Measurements from ENCODE around the gene SLC8A3. TPM values are rescaled to one million over a fixed set of nuclear protein-coding genes. Genes with fewer than 3 reads are reported as not detected.

Gene SLC8A3
- total RNA-seq, 1 experiment from 2014 or later = 0.13 TPM

DNA sequence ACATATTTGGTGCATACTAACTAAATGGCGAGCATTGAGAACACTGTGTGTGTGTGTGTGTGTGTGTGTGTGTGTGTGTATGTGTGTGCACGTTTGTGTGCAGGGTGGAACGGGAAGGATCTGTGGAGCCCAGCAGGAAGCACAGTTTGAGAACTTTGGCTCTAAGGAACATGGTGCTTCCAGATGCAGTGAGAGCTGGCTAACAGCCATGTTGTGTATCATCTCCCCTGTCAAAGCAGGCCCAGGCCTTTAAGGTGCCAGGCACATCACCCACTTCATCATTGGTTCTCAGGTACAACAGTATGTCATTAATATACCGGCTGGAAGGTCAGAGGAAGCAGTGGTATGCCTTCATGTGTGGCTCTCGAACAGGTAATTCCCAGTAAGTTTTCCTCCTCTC is 72.5 kb downstream of the SLC8A3 start:
- Histone ChIP-seq H4K20me1 (ENCODE audit: control insufficient read depth, insufficient read depth, insufficient read length) (no peaks in the 10 kb centered on the region), H3K56ac (ENCODE audit: insufficient read length, low read depth, low read length) (no peak overlapping the region), H3K4me1 (ENCODE audit: insufficient read depth, low read length) (peaks cover 7% of the 10 kb centered on the region), H3K4me2 (ENCODE audit: insufficient read depth, insufficient read length, low read length) (no peak overlapping the region), H3T11ph (ENCODE audit: low read length) (no peak overlapping the region), H3K18ac (ENCODE audit: insufficient read length, low read depth, low read length) (no peak overlapping the region), H3K4ac (ENCODE audit: low read depth, low read length) (no peak overlapping the region), H2BK120ac (ENCODE audit: low read depth, low read length, poor library complexity, severe bottlenecking) (no peak overlapping the region), H2AK5ac (ENCODE audit: insufficient read length, low read length) (no peak overlapping the region), H2BK12ac (ENCODE audit: insufficient read length, low read depth, low read length) (no peak overlapping the region), H3K23me2 (ENCODE audit: insufficient read length, low read depth, low read length, poor library complexity, severe bottlenecking) (no peaks in the 10 kb centered on the region), H4K8ac (replicated peaks; ENCODE audit: insufficient read length, low read depth, low read length) (no peak overlapping the region), H2BK15ac (ENCODE audit: low read depth, low read length) (no peak overlapping the region), H4K5ac (ENCODE audit: insufficient read length, low read depth, low read length) (no peak overlapping the region), H2BK20ac (ENCODE audit: low read depth, low read length, poor library complexity, severe bottlenecking) (no peak overlapping the region), H3K79me1 (ENCODE audit: insufficient read depth, low read depth, low read length, poor library complexity, severe bottlenecking) (no peaks in the 10 kb centered on the region), H3K27ac (ENCODE audit: insufficient read length, low read depth, low read length) (no peak overlapping the region), H3K9me3 (ENCODE audit: control insufficient read depth, low read depth, low read length) (no peaks in the 10 kb centered on the region), H2AFZ (ENCODE audit: low read length) (no peak overlapping the region), H3K9ac (ENCODE audit: extremely low read depth, insufficient read length, low read length) (no peak overlapping the region), H2BK5ac (ENCODE audit: insufficient read length, low read length) (no peak overlapping the region), H3K27me3 (ENCODE audit: insufficient read depth, low read length) (no peaks in the 10 kb centered on the region), H3K14ac (ENCODE audit: insufficient read depth, low read length) (no peak overlapping the region), H3K23ac (ENCODE audit: insufficient read length, low read depth, low read length) (no peak overlapping the region), H3K79me2 (ENCODE audit: insufficient read depth, low read length) (no peaks in the 10 kb centered on the region), H4K91ac (ENCODE audit: insufficient read length, low read depth, low read length) (no peak overlapping the region)
- TF ChIP-seq, protein P1, sequence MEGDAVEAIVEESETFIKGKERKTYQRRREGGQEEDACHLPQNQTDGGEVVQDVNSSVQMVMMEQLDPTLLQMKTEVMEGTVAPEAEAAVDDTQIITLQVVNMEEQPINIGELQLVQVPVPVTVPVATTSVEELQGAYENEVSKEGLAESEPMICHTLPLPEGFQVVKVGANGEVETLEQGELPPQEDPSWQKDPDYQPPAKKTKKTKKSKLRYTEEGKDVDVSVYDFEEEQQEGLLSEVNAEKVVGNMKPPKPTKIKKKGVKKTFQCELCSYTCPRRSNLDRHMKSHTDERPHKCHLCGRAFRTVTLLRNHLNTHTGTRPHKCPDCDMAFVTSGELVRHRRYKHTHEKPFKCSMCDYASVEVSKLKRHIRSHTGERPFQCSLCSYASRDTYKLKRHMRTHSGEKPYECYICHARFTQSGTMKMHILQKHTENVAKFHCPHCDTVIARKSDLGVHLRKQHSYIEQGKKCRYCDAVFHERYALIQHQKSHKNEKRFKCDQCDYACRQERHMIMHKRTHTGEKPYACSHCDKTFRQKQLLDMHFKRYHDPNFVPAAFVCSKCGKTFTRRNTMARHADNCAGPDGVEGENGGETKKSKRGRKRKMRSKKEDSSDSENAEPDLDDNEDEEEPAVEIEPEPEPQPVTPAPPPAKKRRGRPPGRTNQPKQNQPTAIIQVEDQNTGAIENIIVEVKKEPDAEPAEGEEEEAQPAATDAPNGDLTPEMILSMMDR (conservative IDR thresholded peaks at IDR 0.05) = no peak
- Mint-ChIP-seq H3K27me3 (ENCODE audit: low read depth) (peaks cover 4% of the 10 kb centered on the region; the same call in 1 of the 2 replicates), H3K4me1 (peaks cover 31 to 33% of the 10 kb centered on the region in 2 experiments), H3K9me3 (no peaks in the 10 kb centered on the region), H3K4me3 (no peak overlapping the region), H3K36me3 (ENCODE audit: insufficient read depth in 1 of 3, low read depth in 3 of 3) (no peaks in the 10 kb centered on the region; a peak in 1 of 7 replicates), H3K27ac (no peak overlapping the region)
- no CpG with 5 or more reads among the region's 5 CpGs for WGBS (ENCODE audit: extremely low coverage, insufficient read length, low lambda C conversion rate)
- no peak for DNase-seq

Measured in H9 (cell line).